GM12878 (cell line): ENCODE results near the gene OR6K3.

Experiments used
- ATF7 ChIP-seq: fragments of 450-650 bp; IDR thresholded peaks from 2 replicates; pipeline ENCODE4 v1.6.1; 2016; ENCODE audit warnings: low read depth, mild to moderate bottlenecking
- CTCF ChIP-seq, 3 experiments: IDR thresholded peaks in 2 of 3; conservative IDR thresholded peaks in 1 of 3; 2 replicates each; pipeline ENCODE4 v1.5.1; 2011; ENCODE audit warnings: low read depth in 3 of 3, low read length in 3 of 3, mild to moderate bottlenecking in 3 of 3, control low read depth in 2 of 3, moderate library complexity in 2 of 3, inconsistent platforms in 1 of 3, mixed read lengths in 1 of 3; ENCODE audit not compliant: control insufficient read depth in 2 of 3, insufficient read depth in 1 of 3; ENCODE audit errors: extremely low read depth in 1 of 3
- CUX1 ChIP-seq: IDR thresholded peaks from 2 replicates; pipeline ENCODE4 v1.6.1; 2012; ENCODE audit warnings: improper control_type of control experiment, low read depth, low read length; ENCODE audit not compliant: insufficient replicate concordance
- FOXM1 ChIP-seq: IDR thresholded peaks from 2 replicates; pipeline ENCODE4 v1.6.1; 2012; ENCODE audit warnings: low read depth, mild to moderate bottlenecking, inconsistent platforms, low read length, moderate library complexity
- JUND ChIP-seq: IDR thresholded peaks from 2 replicates; pipeline ENCODE4 v1.6.1; 2012; ENCODE audit warnings: low read depth, mild to moderate bottlenecking, low read length, improper control_type of control experiment, moderate library complexity
- PRDM15 ChIP-seq: fragments of 450-650 bp; formaldehyde crosslinking; IDR thresholded peaks from 2 replicates; pipeline ENCODE4 v1.4.0; 2020; ENCODE audit warnings: mild to moderate bottlenecking, moderate library complexity
- SMC3 ChIP-seq: IDR thresholded peaks from 2 replicates; pipeline ENCODE4 v1.6.1; 2011; ENCODE audit warnings: low read length, improper control_type of control experiment, borderline replicate concordance
- SP1 ChIP-seq: IDR thresholded peaks from one replicate; pipeline ENCODE4 v1.6.1; 2011; ENCODE audit warnings: low read depth, low read length
- TAF1 ChIP-seq: IDR thresholded peaks from 2 replicates; pipeline ENCODE4 v1.6.1; 2011; ENCODE audit warnings: mild to moderate bottlenecking, low read depth, low read length, borderline replicate concordance
- YY1 ChIP-seq: IDR thresholded peaks from 2 replicates; pipeline ENCODE4 v1.6.1; 2011; ENCODE audit warnings: low read depth, mild to moderate bottlenecking, low read length
- ZBTB11 ChIP-seq: fragments of 450-650 bp; formaldehyde crosslinking; IDR thresholded peaks from 2 replicates; pipeline ENCODE4 v1.5.0; 2022; ENCODE audit warnings: mild to moderate bottlenecking, missing genetic modification characterization
- ZNF592 ChIP-seq: fragments of 450-650 bp; IDR thresholded peaks from 2 replicates; pipeline ENCODE4 v1.6.1; 2017; ENCODE audit warnings: mild to moderate bottlenecking, moderate library complexity

GRCh38 chr1:158731707-158732106 lies 11.2 kb upstream of the OR6K3 start:
- no peak for TF ChIP-seq ZBTB11
- no peak for TF ChIP-seq SMC3
- no peak for TF ChIP-seq YY1
- TF ChIP-seq JUND: no peak
- no peak for TF ChIP-seq CUX1
- no peak for TF ChIP-seq ATF7
- no peak for TF ChIP-seq SP1
- no peak for TF ChIP-seq TAF1
- no peak for TF ChIP-seq FOXM1
- TF ChIP-seq CTCF (IDR thresholded peaks at IDR 0.05 in 2 of 3, conservative IDR thresholded peaks at IDR 0.05 in 1 of 3; ENCODE audit: control insufficient read depth in 2 of 3, extremely low read depth in 1 of 3, insufficient read depth in 1 of 3, low read depth in 3 of 3, low read length in 3 of 3): no peak
- no peak for TF ChIP-seq PRDM15
- no peak for TF ChIP-seq ZNF592
